IPS DF 4.7 (cell line): Measurements from ENCODE around the gene DYNLRB2.
A peak's percentile ranks its signal among the peaks of the same experiment; 100 is the strongest.

Source experiments
- DNase-seq: peaks from one replicate; pipeline ENCODE4 v3.0.0-alpha.2; 2013; ENCODE audit warnings: low spot score; ENCODE audit errors: extremely low read depth

The DYNLRB2 gene

GRCh38 chr16:80540516-80541305 is at the start of gene DYNLRB2:
DYNLRB2 (plus strand) TSS chr16:80540993; CDS start chr16:80541077, 84 bp downstream.
- DNase-seq = peak; percentile 75

GRCh38 chr16:80500116-80500859 is 40.5 kb upstream of the DYNLRB2 start:
- no peak for DNase-seq

- no peak for DNase-seq
Measured at GRCh38 chr16:80500961-80501525, 39.8 kb upstream of the DYNLRB2 start.

- DNase-seq = no peak
Measured at GRCh38 chr16:80503107-80503506, 37.7 kb upstream of the DYNLRB2 start.

GRCh38 chr16:80507538-80507937 is 33.3 kb upstream of the DYNLRB2 start:
- no peak for DNase-seq

GRCh38 chr16:80509872-80510271 is 30.9 kb upstream of the DYNLRB2 start:
- DNase-seq = no peak

GRCh38 chr16:80511824-80512592 is 28.8 kb upstream of the DYNLRB2 start:
- no peak for DNase-seq

GRCh38 chr16:80512593-80512853 is 28.3 kb upstream of the DYNLRB2 start:
- no peak for DNase-seq

- no peak for DNase-seq
Measured at GRCh38 chr16:80515374-80515773, 25.4 kb upstream of the DYNLRB2 start.

- DNase-seq = no peak
Measured at GRCh38 chr16:80517846-80518245, 22.9 kb upstream of the DYNLRB2 start.

GRCh38 chr16:80518436-80518835 is 22.4 kb upstream of the DYNLRB2 start:
- no peak for DNase-seq

- no peak for DNase-seq
Measured at GRCh38 chr16:80519189-80519588, 21.6 kb upstream of the DYNLRB2 start.

GRCh38 chr16:80525420-80525819 is 15.4 kb upstream of the DYNLRB2 start:
- no peak for DNase-seq

- DNase-seq = no peak
Measured at GRCh38 chr16:80526418-80527061, 14.3 kb upstream of the DYNLRB2 start.

- no peak for DNase-seq
Measured at GRCh38 chr16:80527297-80527696, 13.5 kb upstream of the DYNLRB2 start.

- DNase-seq = no peak
Measured at GRCh38 chr16:80530479-80530878, 10.3 kb upstream of the DYNLRB2 start.

GRCh38 chr16:80536238-80536637 is 4.6 kb upstream of the DYNLRB2 start:
- no peak for DNase-seq

GRCh38 chr16:80541306-80541694 is 507 bp downstream of the DYNLRB2 start:
- no peak for DNase-seq

- DNase-seq = no peak
Measured at GRCh38 chr16:80543162-80543561, 2.4 kb downstream of the DYNLRB2 start.

- DNase-seq = no peak
Measured at GRCh38 chr16:80544326-80544725, 3.5 kb downstream of the DYNLRB2 start.

GRCh38 chr16:80546249-80546648 is 5.5 kb downstream of the DYNLRB2 start:
- DNase-seq = no peak
